Neutrophil (primary cell): ENCODE data around the gene IL19.

Experiments used
- H3K27ac ChIP-seq: fragments of 200-600 bp; sonication (generic); 2 replicates; pipeline ENCODE4 v1.5.1; 2016; ENCODE audit warnings: mild to moderate bottlenecking, moderate library complexity
- H3K27me3 ChIP-seq: fragments of 200-600 bp; sonication (generic); 2 replicates; pipeline ENCODE4 v1.6.0; 2016; ENCODE audit warnings: mild to moderate bottlenecking
- H3K36me3 ChIP-seq: fragments of 200-600 bp; sonication (generic); 2 replicates; pipeline ENCODE4 v1.5.1; 2017
- H3K4me1 ChIP-seq, 2 experiments: fragments of 200-600 bp in 1 of 2; sonication (generic) in 1 of 2; 1 replicate in 1 of 2; 2 replicates in 1 of 2; pipeline versions ENCODE4 v1.5.1 to v1.6.1; 2013 to 2016; ENCODE audit warnings: low read depth in 1 of 2, low read length in 1 of 2, mild to moderate bottlenecking in 1 of 2, moderate library complexity in 1 of 2; ENCODE audit not compliant: control insufficient read depth in 1 of 2, insufficient read depth in 1 of 2
- H3K4me3 ChIP-seq, 2 experiments: fragments of 200-600 bp in 1 of 2; sonication (generic) in 1 of 2; 1 replicate in 1 of 2; 2 replicates in 1 of 2; pipeline ENCODE4 v1.5.1; 2013 to 2016; ENCODE audit warnings: low read depth in 1 of 2, low read length in 1 of 2, mild to moderate bottlenecking in 1 of 2, moderate library complexity in 1 of 2
- H3K9me3 ChIP-seq: fragments of 200-600 bp; sonication (generic); 2 replicates; pipeline ENCODE4 v1.5.1; 2016
- CTCF ChIP-seq: fragments of 200-600 bp; sonication (generic); IDR thresholded peaks from 2 replicates; pipeline ENCODE4 v1.5.1; 2016; ENCODE audit warnings: antibody characterized with exemption

Gene IL19

GRCh38 chr1:206779638-206780037, 9.1 kb downstream of the IL19 start:
- no peaks in the 10 kb centered on the region for H3K4me1 ChIP-seq
- no peak overlapping the region for H3K4me3 ChIP-seq
- no peaks in the 10 kb centered on the region for H3K27me3 ChIP-seq
- no peaks in the 10 kb centered on the region for H3K9me3 ChIP-seq
- TF ChIP-seq CTCF = no peak
- no peaks in the 10 kb centered on the region for H3K36me3 ChIP-seq
- H3K27ac ChIP-seq = no peak overlapping the region

GRCh38 chr1:206782448-206782847, 11.9 kb downstream of the IL19 start:
- no peak for TF ChIP-seq CTCF
- Histone ChIP-seq H3K27me3 (no peaks in the 10 kb centered on the region), H3K4me1 (no peaks in the 10 kb centered on the region), H3K4me3 (no peak overlapping the region), H3K36me3 (no peaks in the 10 kb centered on the region), H3K27ac (no peak overlapping the region), H3K9me3 (no peaks in the 10 kb centered on the region)

GRCh38 chr1:206783506-206783905, 12.9 kb downstream of the IL19 start:
- Histone ChIP-seq H3K27me3 (no peaks in the 10 kb centered on the region), H3K9me3 (no peaks in the 10 kb centered on the region), H3K4me3 (no peak overlapping the region), H3K27ac (no peak overlapping the region), H3K4me1 (no peaks in the 10 kb centered on the region), H3K36me3 (no peaks in the 10 kb centered on the region)
- no peak for TF ChIP-seq CTCF

- Histone ChIP-seq H3K4me3 (no peak overlapping the region), H3K27me3 (no peaks in the 10 kb centered on the region), H3K27ac (no peak overlapping the region), H3K9me3 (no peaks in the 10 kb centered on the region), H3K4me1 (no peaks in the 10 kb centered on the region), H3K36me3 (no peaks in the 10 kb centered on the region)
- TF ChIP-seq CTCF = no peak
Measured at GRCh38 chr1:206784471-206784903, 13.9 kb downstream of the IL19 start.

GRCh38 chr1:206785182-206785765, 14.7 kb downstream of the IL19 start:
- Histone ChIP-seq H3K36me3 (no peaks in the 10 kb centered on the region), H3K4me1 (no peaks in the 10 kb centered on the region), H3K27ac (no peak overlapping the region), H3K9me3 (no peaks in the 10 kb centered on the region), H3K4me3 (no peak overlapping the region), H3K27me3 (no peaks in the 10 kb centered on the region)
- no peak for TF ChIP-seq CTCF
